Mesothelial cell of epicardium (in vitro differentiated cells): ENCODE measurements around the gene TULP4. TPM values are rescaled to one million over a fixed set of nuclear protein-coding genes. Genes with fewer than 3 reads are reported as not detected.
"Not testable (repeated sequence)": the region's sequence is repeated elsewhere in the genome, so short reads cannot be mapped to it uniquely, and the experiment has no call there.

Source experiments
- DNase-seq, 2 experiments: peaks; one replicate each; pipeline ENCODE4 v3.0.0; 2021; ENCODE audit warnings: low spot score in 2 of 2; ENCODE audit not compliant: unreplicated experiment in 2 of 2
- H3K27ac Mint-ChIP-seq: 2 replicates; pipeline ENCODE4 v1.8.0; 2021; ENCODE audit warnings: mixed read lengths
- H3K27me3 Mint-ChIP-seq: 2 replicates; pipeline ENCODE4 v1.8.0; 2021; ENCODE audit warnings: low read depth, mixed read lengths
- H3K36me3 Mint-ChIP-seq: 2 replicates; pipeline ENCODE4 v1.8.0; 2021; ENCODE audit warnings: mixed read lengths
- H3K4me1 Mint-ChIP-seq: 2 replicates; pipeline ENCODE4 v1.8.0; 2021; ENCODE audit warnings: mixed read lengths
- H3K4me3 Mint-ChIP-seq: 2 replicates; pipeline ENCODE4 v1.8.0; 2021; ENCODE audit warnings: mild to moderate bottlenecking, moderate library complexity, mixed read lengths
- H3K9me3 Mint-ChIP-seq: 2 replicates; pipeline ENCODE4 v1.8.0; 2021; ENCODE audit warnings: mixed read lengths
- total RNA-seq: library from RNA; stranded (reverse); gene quantifications from 3 replicates; pipeline ENCODE4 v1.2.1, GENCODE V29; 2021
- TF ChIP-seq, protein P1 (sequence below): fragments of 200-600 bp; sonication (generic); IDR thresholded peaks from one replicate; pipeline ENCODE4 v1.5.0; 2021; ENCODE audit warnings: antibody characterized with exemption; ENCODE audit not compliant: unreplicated experiment

Gene TULP4
- total RNA-seq, 1 donor from 2014 or later, result 135 TPM

DNA sequence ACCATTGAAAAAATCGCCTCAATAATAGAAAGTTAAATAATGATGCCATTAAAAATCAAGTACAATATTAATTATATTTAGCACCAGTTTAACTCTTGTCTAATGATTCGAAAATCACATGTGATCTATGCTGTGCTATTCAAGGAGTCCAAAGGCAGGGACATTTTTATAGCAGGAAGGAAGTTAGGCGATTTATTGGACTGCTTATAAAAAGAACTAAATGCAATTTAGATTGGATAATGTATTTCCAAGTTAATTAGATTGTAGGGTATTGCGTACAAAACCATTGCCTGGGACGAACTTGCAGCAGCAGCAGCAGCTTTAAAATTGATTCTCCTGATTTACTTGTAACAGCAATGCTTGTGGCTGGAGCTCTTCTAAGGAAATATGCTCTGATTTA, 160.2 kb downstream of the TULP4 start:
- TF ChIP-seq, protein P1, sequence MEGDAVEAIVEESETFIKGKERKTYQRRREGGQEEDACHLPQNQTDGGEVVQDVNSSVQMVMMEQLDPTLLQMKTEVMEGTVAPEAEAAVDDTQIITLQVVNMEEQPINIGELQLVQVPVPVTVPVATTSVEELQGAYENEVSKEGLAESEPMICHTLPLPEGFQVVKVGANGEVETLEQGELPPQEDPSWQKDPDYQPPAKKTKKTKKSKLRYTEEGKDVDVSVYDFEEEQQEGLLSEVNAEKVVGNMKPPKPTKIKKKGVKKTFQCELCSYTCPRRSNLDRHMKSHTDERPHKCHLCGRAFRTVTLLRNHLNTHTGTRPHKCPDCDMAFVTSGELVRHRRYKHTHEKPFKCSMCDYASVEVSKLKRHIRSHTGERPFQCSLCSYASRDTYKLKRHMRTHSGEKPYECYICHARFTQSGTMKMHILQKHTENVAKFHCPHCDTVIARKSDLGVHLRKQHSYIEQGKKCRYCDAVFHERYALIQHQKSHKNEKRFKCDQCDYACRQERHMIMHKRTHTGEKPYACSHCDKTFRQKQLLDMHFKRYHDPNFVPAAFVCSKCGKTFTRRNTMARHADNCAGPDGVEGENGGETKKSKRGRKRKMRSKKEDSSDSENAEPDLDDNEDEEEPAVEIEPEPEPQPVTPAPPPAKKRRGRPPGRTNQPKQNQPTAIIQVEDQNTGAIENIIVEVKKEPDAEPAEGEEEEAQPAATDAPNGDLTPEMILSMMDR, result no peak
- H3K4me1 Mint-ChIP-seq, result peaks cover 13% of the 10 kb centered on the region
- no peak for DNase-seq
- no peak overlapping the region for H3K4me3 Mint-ChIP-seq
- H3K27ac Mint-ChIP-seq, result no peak overlapping the region
- H3K36me3 Mint-ChIP-seq, result peaks cover 24% of the 10 kb centered on the region
- H3K27me3 Mint-ChIP-seq, result no peaks in the 10 kb centered on the region
- no peaks in the 10 kb centered on the region for H3K9me3 Mint-ChIP-seq

DNA sequence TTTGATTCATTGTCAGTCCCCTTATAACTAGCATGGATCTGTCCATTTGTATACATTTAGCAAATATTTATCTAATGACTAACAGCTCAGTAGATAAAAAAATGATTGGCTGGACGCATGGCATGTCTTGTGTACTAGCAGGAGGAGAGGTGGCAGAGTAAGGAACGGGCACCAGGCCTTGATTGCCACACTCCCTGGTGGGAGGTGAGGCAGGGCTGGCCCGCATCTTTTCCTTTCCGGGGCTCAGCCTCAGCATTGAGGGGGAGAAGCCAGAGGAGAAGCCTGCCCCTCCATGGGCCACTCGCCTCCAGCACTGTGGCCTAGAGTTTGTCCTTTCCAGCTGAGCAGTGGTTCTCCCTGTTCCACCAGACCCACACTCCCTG, 162.7 kb downstream of the TULP4 start:
- no peak overlapping the region for H3K4me3 Mint-ChIP-seq
- DNase-seq, result no peak
- TF ChIP-seq, protein P1, result no peak
- peaks cover 4% of the 10 kb centered on the region for H3K9me3 Mint-ChIP-seq
- peaks cover 13% of the 10 kb centered on the region for H3K4me1 Mint-ChIP-seq
- no peaks in the 10 kb centered on the region for H3K27me3 Mint-ChIP-seq
- H3K36me3 Mint-ChIP-seq, result peaks cover 22% of the 10 kb centered on the region
- peak overlapping the region; percentile 15 for H3K27ac Mint-ChIP-seq

DNA sequence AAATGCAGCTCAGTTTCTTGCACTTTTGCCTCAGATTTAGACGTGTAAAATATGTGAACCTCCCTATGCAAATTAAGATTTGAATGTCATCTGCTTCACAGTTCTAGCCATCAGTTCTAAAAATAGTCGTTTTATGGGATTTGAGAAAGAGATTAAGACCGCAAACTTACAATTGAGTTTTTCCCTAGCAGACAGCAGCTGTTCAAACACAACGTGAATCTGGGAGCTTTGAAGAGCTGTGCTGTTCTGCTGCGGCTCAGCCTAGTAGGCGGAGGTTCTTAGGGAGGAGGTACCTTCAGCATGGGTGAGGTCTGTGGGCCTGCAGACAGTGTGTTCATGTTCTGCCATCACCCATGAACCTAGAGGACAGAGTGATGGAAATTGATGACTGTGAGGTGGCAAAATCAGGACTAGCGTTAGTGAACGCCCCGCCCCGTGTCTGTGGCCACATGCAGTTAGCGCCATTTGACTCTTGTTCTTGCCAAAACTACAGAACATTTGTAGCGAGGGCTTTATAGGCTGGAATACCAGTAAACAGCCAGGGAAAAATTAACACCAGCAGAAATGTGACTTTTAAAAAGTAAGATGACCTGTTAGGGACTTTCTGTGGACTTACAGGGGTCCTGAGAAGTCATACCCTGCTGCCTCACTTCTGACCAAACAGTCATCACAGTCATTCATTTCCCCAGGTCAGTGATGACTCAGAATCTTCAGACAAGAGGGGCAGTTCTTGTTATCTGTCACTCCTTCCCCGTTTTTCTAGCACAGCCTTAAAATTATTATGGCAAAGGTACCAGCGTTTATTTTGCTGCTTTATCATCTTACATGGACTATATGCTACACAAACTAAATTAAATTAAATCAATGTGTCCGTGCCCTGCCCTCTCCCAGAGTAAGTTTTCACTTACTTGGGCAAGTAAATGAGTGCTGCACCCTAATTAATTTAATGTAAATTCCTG, 163.4 kb downstream of the TULP4 start:
- peaks cover 13% of the 10 kb centered on the region for H3K4me1 Mint-ChIP-seq
- no peaks in the 10 kb centered on the region for H3K27me3 Mint-ChIP-seq
- DNase-seq, result no peak
- peak overlapping the region; percentile 15 for H3K27ac Mint-ChIP-seq
- peaks cover 23% of the 10 kb centered on the region for H3K36me3 Mint-ChIP-seq
- H3K4me3 Mint-ChIP-seq, result no peak overlapping the region
- TF ChIP-seq, protein P1, result no peak
- peaks cover 4% of the 10 kb centered on the region for H3K9me3 Mint-ChIP-seq

DNA sequence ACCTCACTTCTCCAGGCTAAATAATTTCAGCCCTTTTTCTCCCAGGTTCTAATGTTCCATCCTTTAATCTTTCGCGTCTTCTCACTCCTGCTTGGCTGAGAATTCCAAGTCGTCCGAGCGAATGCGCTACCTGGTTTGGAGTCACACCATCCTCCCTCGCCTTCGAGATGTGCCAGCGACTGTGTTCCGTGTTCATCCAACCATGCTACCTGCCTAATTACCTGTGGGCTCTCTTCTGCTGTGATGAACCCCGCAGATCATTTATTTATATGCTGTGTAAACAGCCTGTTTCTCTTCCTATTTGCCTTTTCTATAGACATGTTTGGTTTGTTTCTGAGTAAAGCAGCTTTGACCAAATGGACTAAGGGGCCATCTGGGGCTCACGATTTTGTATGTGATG, 164.1 kb downstream of the TULP4 start:
- TF ChIP-seq, protein P1, result no peak
- Mint-ChIP-seq H3K27ac (no peak overlapping the region), H3K4me1 (peaks cover 13% of the 10 kb centered on the region), H3K4me3 (no peak overlapping the region), H3K9me3 (peaks cover 4% of the 10 kb centered on the region), H3K36me3 (peaks cover 28% of the 10 kb centered on the region), H3K27me3 (no peaks in the 10 kb centered on the region)
- no peak for DNase-seq

DNA sequence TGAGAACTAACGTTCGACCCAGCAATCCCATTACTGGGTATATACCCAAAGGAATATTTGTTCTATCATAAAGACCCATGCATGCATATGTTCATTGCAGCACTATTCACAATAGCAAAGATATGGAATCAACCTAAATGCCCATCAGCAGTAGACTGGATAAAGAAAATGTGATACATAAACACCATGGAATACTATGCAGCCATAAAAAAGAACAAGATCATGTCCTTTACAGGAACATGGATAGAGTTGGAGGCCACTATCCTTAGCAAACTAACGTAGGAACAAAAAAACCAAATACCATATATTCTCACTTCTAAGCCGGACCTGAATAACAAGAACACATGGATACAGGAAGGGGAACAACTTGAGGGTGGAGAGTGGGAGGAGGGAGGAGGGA, 165.5 kb downstream of the TULP4 start:
- peaks cover 12% of the 10 kb centered on the region for H3K4me1 Mint-ChIP-seq
- not testable (repeated sequence) for H3K27ac Mint-ChIP-seq
- H3K36me3 Mint-ChIP-seq, result peaks cover 40% of the 10 kb centered on the region

DNA sequence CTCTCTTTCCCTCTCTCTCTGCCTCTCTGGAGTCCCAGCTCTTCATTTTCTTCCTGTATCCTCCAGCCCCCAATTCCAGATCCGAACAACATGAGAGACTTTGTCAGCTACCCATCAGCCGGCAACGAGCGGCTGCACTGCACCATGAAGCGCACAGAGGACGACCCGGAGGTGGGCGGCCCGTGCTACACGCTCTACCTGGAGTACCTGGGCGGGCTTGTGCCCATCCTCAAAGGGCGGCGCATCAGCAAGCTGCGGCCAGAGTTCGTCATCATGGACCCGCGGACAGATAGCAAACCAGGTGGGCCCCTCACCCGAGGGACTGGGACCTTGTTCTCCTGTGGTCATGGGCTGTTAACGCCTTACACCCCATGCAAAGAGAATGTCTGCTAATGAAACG, 168.7 kb downstream of the TULP4 start:
- DNase-seq, result no peak
- Mint-ChIP-seq H3K4me1 (no peaks in the 10 kb centered on the region), H3K27ac (no peak overlapping the region), H3K9me3 (peaks cover 4% of the 10 kb centered on the region), H3K4me3 (no peak overlapping the region), H3K27me3 (no peaks in the 10 kb centered on the region), H3K36me3 (peaks cover 46% of the 10 kb centered on the region)
- TF ChIP-seq, protein P1, result no peak

More for the DNA sequence above, 165.5 kb downstream of the TULP4 start:
- H3K4me3 Mint-ChIP-seq, H3K9me3 Mint-ChIP-seq, DNase-seq, H3K27me3 Mint-ChIP-seq: not testable (repeated sequence)
